ENCODE measurements around the gene CMSS1.

The CMSS1 gene

GRCh38 chr3:99866261-99866761, 48.6 kb downstream of the CMSS1 start:
- in situ Hi-C loops (cut with MboI; ENCODE audit: low sequenced_read_pairs, unreplicated experiment) = loop anchor here (10.0 kb wide), 1 partner anchor 178 kb away; no protein-coding TSS in a partner anchor
- TF ChIP-seq CTCF (IDR thresholded peaks at IDR 0.05; ENCODE audit: borderline replicate concordance, control extremely low read depth, extremely low read depth, insufficient read depth, missing control alignments) = no peak
- no peak for DNase-seq (ENCODE audit: low spot score)

GRCh38 chr3:99867594-99868310, 50.1 kb downstream of the CMSS1 start:
- no peak for DNase-seq (ENCODE audit: low spot score)
- in situ Hi-C loops (cut with MboI; ENCODE audit: low sequenced_read_pairs, unreplicated experiment) = loop anchor here (10.0 kb wide), 1 partner anchor 177 kb away; no protein-coding TSS in a partner anchor
- no peak for TF ChIP-seq CTCF (IDR thresholded peaks at IDR 0.05; ENCODE audit: borderline replicate concordance, control extremely low read depth, extremely low read depth, insufficient read depth, missing control alignments)

- DNase-seq (ENCODE audit: low spot score) = no peak
- no peak for TF ChIP-seq CTCF (IDR thresholded peaks at IDR 0.05; ENCODE audit: borderline replicate concordance, control extremely low read depth, extremely low read depth, insufficient read depth, missing control alignments)
- in situ Hi-C loops (cut with MboI; ENCODE audit: low sequenced_read_pairs, unreplicated experiment) = loop anchor here (10.0 kb wide), 1 partner anchor 177 kb away; no protein-coding TSS in a partner anchor
Measured at GRCh38 chr3:99868311-99868646, 50.6 kb downstream of the CMSS1 start.

- no peak for TF ChIP-seq CTCF (IDR thresholded peaks at IDR 0.05; ENCODE audit: borderline replicate concordance, control extremely low read depth, extremely low read depth, insufficient read depth, missing control alignments)
- no peak for DNase-seq (ENCODE audit: low spot score)
- in situ Hi-C loops (cut with MboI; ENCODE audit: low sequenced_read_pairs, unreplicated experiment) = loop anchor here (10.0 kb wide), 1 partner anchor 175 kb away; no protein-coding TSS in a partner anchor
Measured at GRCh38 chr3:99869621-99870020, 52.0 kb downstream of the CMSS1 start.

GRCh38 chr3:99870712-99871111, 53.0 kb downstream of the CMSS1 start:
- TF ChIP-seq CTCF (IDR thresholded peaks at IDR 0.05; ENCODE audit: borderline replicate concordance, control extremely low read depth, extremely low read depth, insufficient read depth, missing control alignments) = no peak
- DNase-seq (ENCODE audit: low spot score) = no peak
- in situ Hi-C loops (cut with MboI; ENCODE audit: low sequenced_read_pairs, unreplicated experiment) = no loop called here

GRCh38 chr3:99871231-99872045, 53.8 kb downstream of the CMSS1 start:
- TF ChIP-seq CTCF (IDR thresholded peaks at IDR 0.05; ENCODE audit: borderline replicate concordance, control extremely low read depth, extremely low read depth, insufficient read depth, missing control alignments) = no peak
- in situ Hi-C loops (cut with MboI; ENCODE audit: low sequenced_read_pairs, unreplicated experiment) = no loop called here
- DNase-seq (ENCODE audit: low spot score) = no peak
